ENCODE results near the gene STAT5A.
"Not testable (repeated sequence)": the region's sequence is repeated elsewhere in the genome, so short reads cannot be mapped to it uniquely, and the experiment has no call there.

STAT5A gene

GRCh38 chr17:42286411-42287221 lies 1.7 kb upstream of the STAT5A start:
- H3K27ac Mint-ChIP-seq = peak overlapping the region; percentile 98
- H3K36me3 Mint-ChIP-seq (ENCODE audit: low read depth) = peaks cover 33% of the 10 kb centered on the region
- H3K4me1 Mint-ChIP-seq (ENCODE audit: low read depth) = peaks cover 70% of the 10 kb centered on the region
- H3K27me3 Mint-ChIP-seq = no peaks in the 10 kb centered on the region
- H3K4me3 Mint-ChIP-seq = peak overlapping the region; percentile 92
- no peaks in the 10 kb centered on the region for H3K9me3 Mint-ChIP-seq

- peaks cover 41% of the 10 kb centered on the region for H3K36me3 Mint-ChIP-seq (ENCODE audit: low read depth)
- no peaks in the 10 kb centered on the region for H3K9me3 Mint-ChIP-seq
- peaks cover 77% of the 10 kb centered on the region for H3K4me1 Mint-ChIP-seq (ENCODE audit: low read depth)
- peak overlapping the region; percentile 92 for H3K4me3 Mint-ChIP-seq
- no peaks in the 10 kb centered on the region for H3K27me3 Mint-ChIP-seq
- H3K27ac Mint-ChIP-seq = peak overlapping the region; percentile 98
These were observed 857 bp upstream of the STAT5A start for GRCh38 chr17:42287305-42287976.

- H3K27ac Mint-ChIP-seq = peak overlapping the region; percentile 93
- peaks cover 72% of the 10 kb centered on the region for H3K4me1 Mint-ChIP-seq (ENCODE audit: low read depth)
- H3K4me3 Mint-ChIP-seq = peak overlapping the region; percentile 92
- peaks cover 51% of the 10 kb centered on the region for H3K36me3 Mint-ChIP-seq (ENCODE audit: low read depth)
- H3K27me3 Mint-ChIP-seq = no peaks in the 10 kb centered on the region
- no peaks in the 10 kb centered on the region for H3K9me3 Mint-ChIP-seq
These were observed 709 bp downstream of the STAT5A start for GRCh38 chr17:42288803-42289610.

GRCh38 chr17:42289611-42290181 lies 1.4 kb downstream of the STAT5A start:
- Mint-ChIP-seq H3K36me3 (ENCODE audit: low read depth) (peaks cover 57% of the 10 kb centered on the region), H3K27ac (peak overlapping the region; percentile 93)

GRCh38 chr17:42290577-42290976 lies 2.3 kb downstream of the STAT5A start:
- peaks cover 65% of the 10 kb centered on the region for H3K4me1 Mint-ChIP-seq (ENCODE audit: low read depth)
- H3K4me3 Mint-ChIP-seq = peak overlapping the region; percentile 92
- no peaks in the 10 kb centered on the region for H3K9me3 Mint-ChIP-seq
- peaks cover 64% of the 10 kb centered on the region for H3K36me3 Mint-ChIP-seq (ENCODE audit: low read depth)
- no peaks in the 10 kb centered on the region for H3K27me3 Mint-ChIP-seq
- H3K27ac Mint-ChIP-seq = peak overlapping the region; percentile 93

More at GRCh38 chr17:42289611-42290181, 1.4 kb downstream of the STAT5A start:
- no peaks in the 10 kb centered on the region for H3K9me3 Mint-ChIP-seq
- H3K4me3 Mint-ChIP-seq = peak overlapping the region; percentile 92
- no peaks in the 10 kb centered on the region for H3K27me3 Mint-ChIP-seq
- peaks cover 72% of the 10 kb centered on the region for H3K4me1 Mint-ChIP-seq (ENCODE audit: low read depth)

GRCh38 chr17:42291129-42291528 lies 2.8 kb downstream of the STAT5A start:
- Mint-ChIP-seq H3K27me3 (no peaks in the 10 kb centered on the region), H3K36me3 (ENCODE audit: low read depth) (peaks cover 68% of the 10 kb centered on the region), H3K4me3 (peak overlapping the region; percentile 92), H3K4me1 (ENCODE audit: low read depth) (peaks cover 59% of the 10 kb centered on the region), H3K9me3 (no peaks in the 10 kb centered on the region), H3K27ac (peak overlapping the region; percentile 83)

GRCh38 chr17:42294469-42295398 lies 6.4 kb downstream of the STAT5A start:
- Mint-ChIP-seq H3K4me1 (ENCODE audit: low read depth) (peaks cover 42% of the 10 kb centered on the region), H3K4me3 (peak overlapping the region; percentile 18), H3K27me3 (no peaks in the 10 kb centered on the region), H3K36me3 (ENCODE audit: low read depth) (peaks cover 75% of the 10 kb centered on the region), H3K27ac (peak overlapping the region; percentile 72), H3K9me3 (no peaks in the 10 kb centered on the region)

GRCh38 chr17:42296012-42296411 lies 7.7 kb downstream of the STAT5A start:
- no peak overlapping the region for H3K4me3 Mint-ChIP-seq
- no peaks in the 10 kb centered on the region for H3K9me3 Mint-ChIP-seq
- peaks cover 29% of the 10 kb centered on the region for H3K4me1 Mint-ChIP-seq (ENCODE audit: low read depth)
- peaks cover 64% of the 10 kb centered on the region for H3K36me3 Mint-ChIP-seq (ENCODE audit: low read depth)
- H3K27ac Mint-ChIP-seq = no peak overlapping the region
- H3K27me3 Mint-ChIP-seq = no peaks in the 10 kb centered on the region

GRCh38 chr17:42297775-42298174 lies 9.5 kb downstream of the STAT5A start:
- H3K27me3 Mint-ChIP-seq = not testable (repeated sequence)
- H3K36me3 Mint-ChIP-seq (ENCODE audit: low read depth) = peaks cover 65% of the 10 kb centered on the region

GRCh38 chr17:42299361-42299760 lies 11.1 kb downstream of the STAT5A start:
- H3K4me1 Mint-ChIP-seq (ENCODE audit: low read depth) = peaks cover 11% of the 10 kb centered on the region
- H3K36me3 Mint-ChIP-seq (ENCODE audit: low read depth) = peaks cover 69% of the 10 kb centered on the region
- not testable (repeated sequence) for H3K4me3 Mint-ChIP-seq, H3K27ac Mint-ChIP-seq, H3K27me3 Mint-ChIP-seq, H3K9me3 Mint-ChIP-seq

More at GRCh38 chr17:42297775-42298174, 9.5 kb downstream of the STAT5A start:
- H3K27ac Mint-ChIP-seq, H3K9me3 Mint-ChIP-seq, H3K4me3 Mint-ChIP-seq: not testable (repeated sequence)
- peaks cover 12% of the 10 kb centered on the region for H3K4me1 Mint-ChIP-seq (ENCODE audit: low read depth)

- H3K9me3 Mint-ChIP-seq, H3K4me3 Mint-ChIP-seq, H3K27ac Mint-ChIP-seq, H3K27me3 Mint-ChIP-seq: not testable (repeated sequence)
- H3K4me1 Mint-ChIP-seq (ENCODE audit: low read depth) = peaks cover 12% of the 10 kb centered on the region
- H3K36me3 Mint-ChIP-seq (ENCODE audit: low read depth) = peaks cover 69% of the 10 kb centered on the region
These were observed 11.6 kb downstream of the STAT5A start for GRCh38 chr17:42299913-42300312.

- H3K27ac Mint-ChIP-seq = no peak overlapping the region
- no peak overlapping the region for H3K4me3 Mint-ChIP-seq
- peaks cover 14% of the 10 kb centered on the region for H3K4me1 Mint-ChIP-seq (ENCODE audit: low read depth)
- peaks cover 61% of the 10 kb centered on the region for H3K36me3 Mint-ChIP-seq (ENCODE audit: low read depth)
- no peaks in the 10 kb centered on the region for H3K27me3 Mint-ChIP-seq
- no peaks in the 10 kb centered on the region for H3K9me3 Mint-ChIP-seq
These were observed 12.7 kb downstream of the STAT5A start for GRCh38 chr17:42301022-42301421.

- Mint-ChIP-seq H3K36me3 (ENCODE audit: low read depth) (peaks cover 65% of the 10 kb centered on the region), H3K27me3 (no peaks in the 10 kb centered on the region), H3K9me3 (no peaks in the 10 kb centered on the region), H3K4me1 (ENCODE audit: low read depth) (peaks cover 19% of the 10 kb centered on the region), H3K4me3 (no peak overlapping the region), H3K27ac (peak overlapping the region; percentile 26)
These were observed 15.4 kb downstream of the STAT5A start for GRCh38 chr17:42303694-42304093.
